Ammon's horn (tissue), 1 donor: ENCODE measurements around the gene APLP1.
"Not testable (repeated sequence)": the region's sequence is repeated elsewhere in the genome, so short reads cannot be mapped to it uniquely, and the experiment has no call there.

Experiments used
- DNase-seq: peaks from one replicate; pipeline ENCODE4 v3.0.0-alpha.2; 2016; ENCODE audit warnings: low spot score

APLP1 gene

GRCh38 chr19:35852029-35852780, 16.2 kb upstream of the APLP1 start, which contains the start of gene NPHS1:
NPHS1 (minus strand) TSS chr19:35852504; CDS start chr19:35851837, 667 bp downstream.
- DNase-seq, result no peak

GRCh38 chr19:35853038-35853756, 15.2 kb upstream of the APLP1 start:
- peak; percentile 65 for DNase-seq

GRCh38 chr19:35856546-35857149, 11.7 kb upstream of the APLP1 start, which contains the start of gene KIRREL2:
KIRREL2 (plus strand) TSS chr19:35856911; CDS start chr19:35857120, 209 bp downstream.
- no peak for DNase-seq

GRCh38 chr19:35858311-35858710, 10.1 kb upstream of the APLP1 start:
- no peak for DNase-seq

GRCh38 chr19:35859414-35859813, 9.0 kb upstream of the APLP1 start:
- DNase-seq, result no peak

GRCh38 chr19:35860436-35860817, 7.9 kb upstream of the APLP1 start:
- no peak for DNase-seq

GRCh38 chr19:35860818-35861639, 7.3 kb upstream of the APLP1 start:
- DNase-seq, result no peak

GRCh38 chr19:35861640-35862160, 6.7 kb upstream of the APLP1 start:
- no peak for DNase-seq

GRCh38 chr19:35862528-35862927, 5.8 kb upstream of the APLP1 start:
- no peak for DNase-seq

- DNase-seq, result no peak
Observed at GRCh38 chr19:35863018-35863417, 5.4 kb upstream of the APLP1 start.

- DNase-seq, result no peak
Observed at GRCh38 chr19:35868823-35869326, 501 bp downstream of the APLP1 start.

GRCh38 chr19:35869327-35870123, 1.2 kb downstream of the APLP1 start:
- peak; percentile 89 for DNase-seq

- DNase-seq, result not testable (repeated sequence)
Observed at GRCh38 chr19:35870124-35870736, 1.9 kb downstream of the APLP1 start.

GRCh38 chr19:35870798-35871197, 2.4 kb downstream of the APLP1 start:
- DNase-seq, result no peak

GRCh38 chr19:35871611-35872010, 3.2 kb downstream of the APLP1 start:
- no peak for DNase-seq

GRCh38 chr19:35872180-35872579, 3.8 kb downstream of the APLP1 start:
- DNase-seq, result no peak

- no peak for DNase-seq
Observed at GRCh38 chr19:35874392-35874930, 6.1 kb downstream of the APLP1 start.

- DNase-seq, result no peak
Observed at GRCh38 chr19:35879068-35879467, 10.7 kb downstream of the APLP1 start.

- DNase-seq, result peak; percentile 82
Observed at GRCh38 chr19:35879770-35880317, 11.5 kb downstream of the APLP1 start.
